Measurements from ENCODE around the gene RABEP1. TPM values are rescaled to one million over a fixed set of nuclear protein-coding genes. Genes with fewer than 3 reads are reported as not detected.

Gene RABEP1
- total RNA-seq, 4 donors from 2014 or later: 14.9 to 59.7 (median 38.8) TPM

GRCh38 chr17:5260542-5260941, 21.5 kb upstream of the RABEP1 start:
- H3K9me3 ChIP-seq: no peaks in the 10 kb centered on the region
- no peaks in the 10 kb centered on the region for H3K36me3 ChIP-seq
- intact Hi-C loops (cut with DNase I; ENCODE audit: low total_unique reads): no loop called here
- no peaks in the 10 kb centered on the region for H3K4me1 ChIP-seq
- DNase-seq: no peak
- TF ChIP-seq, protein P1, sequence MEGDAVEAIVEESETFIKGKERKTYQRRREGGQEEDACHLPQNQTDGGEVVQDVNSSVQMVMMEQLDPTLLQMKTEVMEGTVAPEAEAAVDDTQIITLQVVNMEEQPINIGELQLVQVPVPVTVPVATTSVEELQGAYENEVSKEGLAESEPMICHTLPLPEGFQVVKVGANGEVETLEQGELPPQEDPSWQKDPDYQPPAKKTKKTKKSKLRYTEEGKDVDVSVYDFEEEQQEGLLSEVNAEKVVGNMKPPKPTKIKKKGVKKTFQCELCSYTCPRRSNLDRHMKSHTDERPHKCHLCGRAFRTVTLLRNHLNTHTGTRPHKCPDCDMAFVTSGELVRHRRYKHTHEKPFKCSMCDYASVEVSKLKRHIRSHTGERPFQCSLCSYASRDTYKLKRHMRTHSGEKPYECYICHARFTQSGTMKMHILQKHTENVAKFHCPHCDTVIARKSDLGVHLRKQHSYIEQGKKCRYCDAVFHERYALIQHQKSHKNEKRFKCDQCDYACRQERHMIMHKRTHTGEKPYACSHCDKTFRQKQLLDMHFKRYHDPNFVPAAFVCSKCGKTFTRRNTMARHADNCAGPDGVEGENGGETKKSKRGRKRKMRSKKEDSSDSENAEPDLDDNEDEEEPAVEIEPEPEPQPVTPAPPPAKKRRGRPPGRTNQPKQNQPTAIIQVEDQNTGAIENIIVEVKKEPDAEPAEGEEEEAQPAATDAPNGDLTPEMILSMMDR (IDR thresholded peaks at IDR 0.05): no peak
- no peak for TF ChIP-seq POLR2A (IDR thresholded peaks at IDR 0.05)
- H3K27ac ChIP-seq: no peak overlapping the region
- H3K4me3 ChIP-seq: no peak overlapping the region
- no peaks in the 10 kb centered on the region for H3K27me3 ChIP-seq

GRCh38 chr17:5262416-5262991, 19.6 kb upstream of the RABEP1 start:
- Histone ChIP-seq H3K4me3 (no peak overlapping the region), H3K36me3 (no peaks in the 10 kb centered on the region), H3K4me1 (no peaks in the 10 kb centered on the region), H3K27ac (no peak overlapping the region), H3K27me3 (no peaks in the 10 kb centered on the region), H3K9me3 (no peaks in the 10 kb centered on the region)
- TF ChIP-seq, protein P1 (IDR thresholded peaks at IDR 0.05): no peak
- TF ChIP-seq POLR2A (IDR thresholded peaks at IDR 0.05): no peak
- DNase-seq: no peak
- intact Hi-C loops (cut with DNase I; ENCODE audit: low total_unique reads): no loop called here

- TF ChIP-seq POLR2A (IDR thresholded peaks at IDR 0.05): no peak
- TF ChIP-seq, protein P1 (IDR thresholded peaks at IDR 0.05): no peak
- H3K27ac ChIP-seq: no peak overlapping the region
Measured at GRCh38 chr17:5263441-5263840, 18.6 kb upstream of the RABEP1 start.

DNA sequence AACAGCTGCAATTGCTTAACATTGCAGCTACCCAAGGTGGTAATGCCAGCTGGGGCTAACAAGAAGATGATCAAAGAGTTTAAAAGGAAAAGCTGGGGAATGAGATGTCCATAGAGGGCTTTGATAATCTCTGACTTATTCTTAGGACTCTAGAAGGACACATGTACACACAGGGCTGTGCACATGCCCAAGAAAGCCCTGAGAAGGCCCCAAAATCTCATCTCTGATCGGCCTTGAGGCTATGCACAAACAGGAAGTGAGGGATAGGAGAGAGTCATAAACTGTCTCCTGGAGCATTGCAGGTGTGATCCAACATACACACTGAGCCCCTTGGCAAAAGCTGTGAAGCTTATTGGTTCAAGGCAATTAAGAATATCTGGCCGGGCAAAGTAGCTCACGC, 17.2 kb upstream of the RABEP1 start:
- H3K4me3 ChIP-seq: no peak overlapping the region
- no peaks in the 10 kb centered on the region for H3K36me3 ChIP-seq
- no peak for DNase-seq
- H3K27ac ChIP-seq: no peak overlapping the region
- H3K4me1 ChIP-seq: no peaks in the 10 kb centered on the region
- intact Hi-C loops (cut with DNase I; ENCODE audit: low total_unique reads): no loop called here
- no peaks in the 10 kb centered on the region for H3K27me3 ChIP-seq
- TF ChIP-seq POLR2A (IDR thresholded peaks at IDR 0.05): no peak
- TF ChIP-seq, protein P1 (IDR thresholded peaks at IDR 0.05): no peak
- H3K9me3 ChIP-seq: no peaks in the 10 kb centered on the region

More at GRCh38 chr17:5263441-5263840, 18.6 kb upstream of the RABEP1 start:
- intact Hi-C loops (cut with DNase I; ENCODE audit: low total_unique reads): no loop called here
- Histone ChIP-seq H3K27me3 (no peaks in the 10 kb centered on the region), H3K4me1 (no peaks in the 10 kb centered on the region), H3K4me3 (no peak overlapping the region), H3K9me3 (no peaks in the 10 kb centered on the region), H3K36me3 (no peaks in the 10 kb centered on the region)
- DNase-seq: no peak

GRCh38 chr17:5269241-5269960, 12.7 kb upstream of the RABEP1 start:
- H3K36me3 ChIP-seq: no peaks in the 10 kb centered on the region

More at GRCh38 chr17:5269241-5269960, 12.7 kb upstream of the RABEP1 start:
- no peak for DNase-seq
- no peaks in the 10 kb centered on the region for H3K4me1 ChIP-seq
- intact Hi-C loops (cut with DNase I; ENCODE audit: low total_unique reads): no loop called here
- H3K4me3 ChIP-seq: no peak overlapping the region
- no peaks in the 10 kb centered on the region for H3K9me3 ChIP-seq
- H3K27me3 ChIP-seq: no peaks in the 10 kb centered on the region
- H3K27ac ChIP-seq: no peak overlapping the region
- TF ChIP-seq, protein P1 (IDR thresholded peaks at IDR 0.05): no peak
- TF ChIP-seq POLR2A (IDR thresholded peaks at IDR 0.05): no peak

Data from uterus (tissue), 4 donors.